Measurements from ENCODE around the gene CYP39A1. TPM values are rescaled to one million over a fixed set of nuclear protein-coding genes. Genes with fewer than 3 reads are reported as not detected.

Gene CYP39A1
- total and polyA plus RNA-seq, 9 of the 15 experiments (the other 6 are each of a cell fraction or from before 2014, with no cell fraction given): not detected

DNA sequence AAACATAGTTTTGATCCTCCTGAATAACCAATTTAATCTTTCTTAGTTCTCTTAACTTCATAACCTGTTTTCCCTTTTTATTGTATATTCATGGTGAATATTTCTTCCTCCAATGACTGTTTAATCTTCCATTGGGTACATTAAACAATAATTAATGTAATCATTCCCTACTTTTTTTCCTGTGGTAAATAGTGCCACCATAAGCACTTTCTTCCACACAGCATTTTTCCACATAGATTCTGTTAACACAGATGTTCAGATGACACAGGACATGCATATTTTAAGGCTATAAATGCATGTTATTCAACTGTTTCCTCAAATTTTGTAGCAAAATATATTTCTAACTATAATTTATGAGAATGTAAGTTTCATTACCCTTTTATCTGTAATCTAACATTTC, 61.9 kb downstream of the CYP39A1 start:
- Histone ChIP-seq H4K20me1 (replicated peaks; ENCODE audit: control insufficient read depth, insufficient read depth, low read length) (no peaks in the 10 kb centered on the region), H3K9me3 (replicated peaks; ENCODE audit: control insufficient read depth, insufficient read depth, low read depth, low read length) (no peaks in the 10 kb centered on the region), H3K27me3 (ENCODE audit: control insufficient read depth in 2 of 2, insufficient read depth in 2 of 2, low read length in 2 of 2) (no peaks in the 10 kb centered on the region), H3K4me1 (replicated peaks in 1 of 2; ENCODE audit: control insufficient read depth in 2 of 2, insufficient read depth in 2 of 2, low read length in 2 of 2) (no peaks in the 10 kb centered on the region), H3K4me3 (no peak overlapping the region), H3K27ac (ENCODE audit: extremely low read depth, low read depth, low read length) (no peak overlapping the region), H2AFZ (ENCODE audit: low read depth, low read length) (no peak overlapping the region), H3K9me1 (ENCODE audit: control insufficient read depth, insufficient read depth, low read length) (no peaks in the 10 kb centered on the region), H3K79me2 (ENCODE audit: control insufficient read depth, insufficient read depth, low read length) (no peaks in the 10 kb centered on the region), H3K9ac (ENCODE audit: insufficient read depth in 1 of 2, low read depth in 2 of 2, low read length in 2 of 2) (no peak overlapping the region), H3K4me2 (ENCODE audit: insufficient read depth, low read length) (no peak overlapping the region), H3K36me3 (ENCODE audit: control insufficient read depth, insufficient read depth, low read length) (no peaks in the 10 kb centered on the region)
- no peak for FAIRE-seq
- in situ Hi-C loops (cut with MboI) (no loop called here), intact Hi-C loops (cut with micrococcal nuclease) (no loop called here)
- BruUV-seq (replicated peaks): no TSS peak
- ChIA-PET CTCF (ENCODE audit: low intra/inter-chr PET ratio) (no interaction called here), POLR2A (no interaction called here)
- DNase-seq (ENCODE audit: extremely low read depth in 1 of 4, low spot score in 3 of 4): no peak
- TF ChIP-seq ADNP (tag; IDR thresholded peaks at IDR 0.05): no peak
- TF ChIP-seq ZNF354B (CRISPR knock-in tag; IDR thresholded peaks at IDR 0.05): no peak
- TF ChIP-seq TEAD1 (CRISPR knock-in tag; IDR thresholded peaks at IDR 0.05): no peak
- TF ChIP-seq ZNF79 (CRISPR knock-in tag; IDR thresholded peaks at IDR 0.05; ENCODE audit: low read depth): no peak
- no peak for TF ChIP-seq FOXK1 (CRISPR knock-in tag; IDR thresholded peaks at IDR 0.05; ENCODE audit: borderline replicate concordance)
- no peak for TF ChIP-seq RBM39 (optimal IDR thresholded peaks at IDR 0.05; ENCODE audit: low read depth, low read length)
- TF ChIP-seq, protein P1, sequence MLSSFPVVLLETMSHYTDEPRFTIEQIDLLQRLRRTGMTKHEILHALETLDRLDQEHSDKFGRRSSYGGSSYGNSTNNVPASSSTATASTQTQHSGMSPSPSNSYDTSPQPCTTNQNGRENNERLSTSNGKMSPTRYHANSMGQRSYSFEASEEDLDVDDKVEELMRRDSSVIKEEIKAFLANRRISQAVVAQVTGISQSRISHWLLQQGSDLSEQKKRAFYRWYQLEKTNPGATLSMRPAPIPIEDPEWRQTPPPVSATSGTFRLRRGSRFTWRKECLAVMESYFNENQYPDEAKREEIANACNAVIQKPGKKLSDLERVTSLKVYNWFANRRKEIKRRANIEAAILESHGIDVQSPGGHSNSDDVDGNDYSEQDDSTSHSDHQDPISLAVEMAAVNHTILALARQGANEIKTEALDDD (IDR thresholded peaks at IDR 0.05): no peak
- ATAC-seq: no peak

DNA sequence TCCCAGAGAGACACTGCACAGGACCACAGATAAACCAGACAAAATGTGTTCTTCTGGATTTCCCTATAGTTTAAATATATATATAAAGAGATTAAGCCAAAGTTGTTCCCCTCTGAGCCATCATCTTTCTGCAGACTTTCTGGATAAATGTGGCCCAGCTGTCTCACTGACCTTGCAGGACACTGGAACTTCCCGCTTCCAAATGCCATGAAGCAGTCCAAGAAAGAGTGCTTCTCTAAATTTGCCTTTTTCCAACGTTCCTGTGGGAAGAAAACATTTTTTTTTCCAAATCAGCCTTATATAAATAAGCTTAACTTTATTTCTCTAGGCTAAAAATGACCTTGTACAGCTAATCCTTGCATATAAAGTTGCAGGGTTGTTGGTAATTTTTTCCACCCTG, 65.7 kb downstream of the CYP39A1 start:
- Histone ChIP-seq H3K79me2 (ENCODE audit: control insufficient read depth, insufficient read depth, low read length) (no peaks in the 10 kb centered on the region), H3K4me3 (no peak overlapping the region), H3K27me3 (ENCODE audit: control insufficient read depth in 2 of 2, insufficient read depth in 2 of 2, low read length in 2 of 2) (no peaks in the 10 kb centered on the region), H2AFZ (ENCODE audit: low read depth, low read length) (no peak overlapping the region), H3K4me2 (ENCODE audit: insufficient read depth, low read length) (no peak overlapping the region), H3K36me3 (ENCODE audit: control insufficient read depth, insufficient read depth, low read length) (no peaks in the 10 kb centered on the region), H3K4me1 (replicated peaks in 1 of 2; ENCODE audit: control insufficient read depth in 2 of 2, insufficient read depth in 2 of 2, low read length in 2 of 2) (no peaks in the 10 kb centered on the region), H3K9me1 (ENCODE audit: control insufficient read depth, insufficient read depth, low read length) (no peaks in the 10 kb centered on the region), H3K9ac (ENCODE audit: insufficient read depth in 1 of 2, low read depth in 2 of 2, low read length in 2 of 2) (no peak overlapping the region), H4K20me1 (replicated peaks; ENCODE audit: control insufficient read depth, insufficient read depth, low read length) (no peaks in the 10 kb centered on the region), H3K9me3 (replicated peaks; ENCODE audit: control insufficient read depth, insufficient read depth, low read depth, low read length) (no peaks in the 10 kb centered on the region), H3K27ac (ENCODE audit: extremely low read depth, low read depth, low read length) (no peak overlapping the region)
- BruUV-seq (replicated peaks): no TSS peak
- in situ Hi-C loops (cut with MboI) (no loop called here), intact Hi-C loops (cut with micrococcal nuclease) (no loop called here)
- ATAC-seq (no peak), DNase-seq (ENCODE audit: extremely low read depth in 1 of 4, low spot score in 3 of 4) (no peak), FAIRE-seq (no peak)
- WGBS (ENCODE audit: insufficient coverage, low coverage, missing lambda C conversion rate): 0% methylated on average over 2 of the region's 2 CpGs
- ChIA-PET POLR2A (no interaction called here), CTCF (ENCODE audit: low intra/inter-chr PET ratio) (no interaction called here)
- TF ChIP-seq FOXJ2 (tag; IDR thresholded peaks at IDR 0.05) (no peak), SMAD3 (CRISPR knock-in tag; conservative IDR thresholded peaks at IDR 0.05) (no peak), STAT5A (IDR thresholded peaks at IDR 0.05; ENCODE audit: borderline replicate concordance, low read length) (no peak), RBM39 (optimal IDR thresholded peaks at IDR 0.05; ENCODE audit: low read depth, low read length) (no peak), ZNF121 (CRISPR knock-in tag; conservative IDR thresholded peaks at IDR 0.05) (no peak), ZBTB7A (IDR thresholded peaks at IDR 0.05; ENCODE audit: borderline replicate concordance, control insufficient read depth, low read depth, low read length) (no peak), ZNF75A (CRISPR knock-in tag; IDR thresholded peaks at IDR 0.05) (no peak), NCOA2 (IDR thresholded peaks at IDR 0.05; ENCODE audit: partially characterized antibody in 2 of 2) (no peak), POLR3G (IDR thresholded peaks at IDR 0.05; ENCODE audit: extremely low read depth, insufficient read length, insufficient replicate concordance) (no peak)
- TF ChIP-seq, protein P2, sequence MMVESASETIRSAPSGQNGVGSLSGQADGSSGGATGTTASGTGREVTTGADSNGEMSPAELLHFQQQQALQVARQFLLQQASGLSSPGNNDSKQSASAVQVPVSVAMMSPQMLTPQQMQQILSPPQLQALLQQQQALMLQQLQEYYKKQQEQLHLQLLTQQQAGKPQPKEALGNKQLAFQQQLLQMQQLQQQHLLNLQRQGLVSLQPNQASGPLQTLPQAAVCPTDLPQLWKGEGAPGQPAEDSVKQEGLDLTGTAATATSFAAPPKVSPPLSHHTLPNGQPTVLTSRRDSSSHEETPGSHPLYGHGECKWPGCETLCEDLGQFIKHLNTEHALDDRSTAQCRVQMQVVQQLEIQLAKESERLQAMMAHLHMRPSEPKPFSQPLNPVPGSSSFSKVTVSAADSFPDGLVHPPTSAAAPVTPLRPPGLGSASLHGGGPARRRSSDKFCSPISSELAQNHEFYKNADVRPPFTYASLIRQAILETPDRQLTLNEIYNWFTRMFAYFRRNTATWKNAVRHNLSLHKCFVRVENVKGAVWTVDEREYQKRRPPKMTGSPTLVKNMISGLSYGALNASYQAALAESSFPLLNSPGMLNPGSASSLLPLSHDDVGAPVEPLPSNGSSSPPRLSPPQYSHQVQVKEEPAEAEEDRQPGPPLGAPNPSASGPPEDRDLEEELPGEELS (CRISPR knock-in tag; IDR thresholded peaks at IDR 0.05; ENCODE audit: borderline replicate concordance): no peak

Data from K562 (cell line).